NCI-H1417 (cell line): ENCODE results near the gene ZBTB49.
A peak's percentile ranks its signal among the peaks of the same experiment; 100 is the strongest.
"Not testable (repeated sequence)": the region's sequence is repeated elsewhere in the genome, so short reads cannot be mapped to it uniquely, and the experiment has no call there.

Experiments used
- DNase-seq, 3 experiments: peaks; one replicate each; lab custom pipeline; 2025; lab: John Stamatoyannopoulos, UW

Gene ZBTB49

GRCh38 chr4:4289941-4290850 lies at the start of gene ZBTB49, which contains the start of gene LYAR:
ZBTB49 (plus strand) TSS chr4:4290251; CDS start chr4:4299946, 9,695 bp downstream.
LYAR (minus strand) TSS chr4:4290154; CDS start chr4:4283742, 6,412 bp downstream.
- DNase-seq: peak; percentile 92 to 96 (median 95)

GRCh38 chr4:4245172-4245571 lies 44.9 kb upstream of the ZBTB49 start:
- no peak for DNase-seq

GRCh38 chr4:4247696-4248028 lies 42.4 kb upstream of the ZBTB49 start:
- DNase-seq: peak in 1 of 3 experiments; percentile 60

- peak; percentile 94 to 97 (median 95) for DNase-seq
Observed at GRCh38 chr4:4248029-4248884, 41.8 kb upstream of the ZBTB49 start, which contains the start of gene TMEM128. TMEM128 (minus strand) TSS chr4:4248223; CDS start chr4:4248202, 21 bp downstream.

GRCh38 chr4:4248885-4249203 lies 41.2 kb upstream of the ZBTB49 start:
- no peak for DNase-seq

- not testable (repeated sequence) for DNase-seq
Observed at GRCh38 chr4:4249342-4249741, 40.7 kb upstream of the ZBTB49 start.

- DNase-seq: peak in 1 of 3 experiments; percentile 61
Observed at GRCh38 chr4:4249866-4250265, 40.2 kb upstream of the ZBTB49 start.

GRCh38 chr4:4254199-4254598 lies 35.9 kb upstream of the ZBTB49 start:
- no peak for DNase-seq

- no peak for DNase-seq
Observed at GRCh38 chr4:4254666-4255065, 35.4 kb upstream of the ZBTB49 start.

GRCh38 chr4:4256799-4257198 lies 33.3 kb upstream of the ZBTB49 start:
- DNase-seq: no peak

GRCh38 chr4:4257705-4258104 lies 32.3 kb upstream of the ZBTB49 start:
- not testable (repeated sequence) for DNase-seq

- DNase-seq: peak in 1 of 3 experiments; percentile 24
Observed at GRCh38 chr4:4259484-4260100, 30.5 kb upstream of the ZBTB49 start.

- peak in 1 of 3 experiments; percentile 22 for DNase-seq
Observed at GRCh38 chr4:4260185-4260751, 29.8 kb upstream of the ZBTB49 start.

GRCh38 chr4:4267981-4268380 lies 22.1 kb upstream of the ZBTB49 start:
- no peak for DNase-seq

- DNase-seq: no peak
Observed at GRCh38 chr4:4268776-4269175, 21.3 kb upstream of the ZBTB49 start.

GRCh38 chr4:4269331-4269731 lies 20.7 kb upstream of the ZBTB49 start:
- no peak for DNase-seq

- no peak for DNase-seq
Observed at GRCh38 chr4:4269856-4270255, 20.2 kb upstream of the ZBTB49 start.

- DNase-seq: no peak
Observed at GRCh38 chr4:4270529-4270928, 19.5 kb upstream of the ZBTB49 start.

- no peak for DNase-seq
Observed at GRCh38 chr4:4271912-4272311, 18.1 kb upstream of the ZBTB49 start.

- DNase-seq: no peak
Observed at GRCh38 chr4:4274226-4274625, 15.8 kb upstream of the ZBTB49 start.

GRCh38 chr4:4277531-4277930 lies 12.5 kb upstream of the ZBTB49 start:
- DNase-seq: no peak

- DNase-seq: no peak
Observed at GRCh38 chr4:4281787-4282186, 8.3 kb upstream of the ZBTB49 start.
